Measurements from ENCODE around the gene MED13L.
"Not testable (repeated sequence)": the region's sequence is repeated elsewhere in the genome, so short reads cannot be mapped to it uniquely, and the experiment has no call there.

The MED13L gene

GRCh38 chr12:116303066-116303465 is 25.6 kb upstream of the MED13L start:
- no peak for DNase-seq

GRCh38 chr12:116302166-116303058 is 24.9 kb upstream of the MED13L start:
- DNase-seq: peak; percentile 38

- no peak for DNase-seq
These were observed 24.1 kb upstream of the MED13L start for GRCh38 chr12:116301621-116302020.

- DNase-seq: no peak
These were observed 22.3 kb upstream of the MED13L start for GRCh38 chr12:116299665-116300328.

GRCh38 chr12:116299064-116299463 is 21.6 kb upstream of the MED13L start:
- DNase-seq: no peak

GRCh38 chr12:116298578-116298977 is 21.1 kb upstream of the MED13L start:
- DNase-seq: no peak

GRCh38 chr12:116297224-116297834 is 19.8 kb upstream of the MED13L start:
- no peak for DNase-seq

- no peak for DNase-seq
These were observed 18.1 kb upstream of the MED13L start for GRCh38 chr12:116295327-116296263.

- no peak for DNase-seq
These were observed 17.1 kb upstream of the MED13L start for GRCh38 chr12:116294454-116295165.

GRCh38 chr12:116293687-116294453 is 16.4 kb upstream of the MED13L start:
- no peak for DNase-seq

- DNase-seq: no peak
These were observed 13.7 kb upstream of the MED13L start for GRCh38 chr12:116291218-116291617.

- no peak for DNase-seq
These were observed 11.2 kb upstream of the MED13L start for GRCh38 chr12:116288735-116289134.

GRCh38 chr12:116287842-116288301 is 10.4 kb upstream of the MED13L start:
- peak; percentile 52 for DNase-seq

GRCh38 chr12:116284396-116284795 is 6.9 kb upstream of the MED13L start:
- DNase-seq: peak; percentile 81

GRCh38 chr12:116283881-116284280 is 6.4 kb upstream of the MED13L start:
- not testable (repeated sequence) for DNase-seq

- DNase-seq: peak; percentile 72
These were observed 5.1 kb upstream of the MED13L start for GRCh38 chr12:116282371-116283286.

GRCh38 chr12:116280595-116281290 is 3.2 kb upstream of the MED13L start:
- DNase-seq: peak; percentile 78

GRCh38 chr12:116278667-116279066 is 1.2 kb upstream of the MED13L start:
- peak; percentile 59 for DNase-seq

GRCh38 chr12:116278279-116278626 is 760 bp upstream of the MED13L start:
- no peak for DNase-seq
